HG03108 (cell line): ENCODE data around the gene TRMT11.

Experiments
- ATAC-seq: cut with Tn5 transposase; IDR thresholded peaks from one replicate; pipeline ENCODE4 v1.9.1; 2021; ENCODE audit warnings: moderate library complexity; ENCODE audit not compliant: unreplicated experiment

The TRMT11 gene

GRCh38 chr6:126072834-126073233, 86.5 kb downstream of the TRMT11 start:
- no peak for ATAC-seq

DNA sequence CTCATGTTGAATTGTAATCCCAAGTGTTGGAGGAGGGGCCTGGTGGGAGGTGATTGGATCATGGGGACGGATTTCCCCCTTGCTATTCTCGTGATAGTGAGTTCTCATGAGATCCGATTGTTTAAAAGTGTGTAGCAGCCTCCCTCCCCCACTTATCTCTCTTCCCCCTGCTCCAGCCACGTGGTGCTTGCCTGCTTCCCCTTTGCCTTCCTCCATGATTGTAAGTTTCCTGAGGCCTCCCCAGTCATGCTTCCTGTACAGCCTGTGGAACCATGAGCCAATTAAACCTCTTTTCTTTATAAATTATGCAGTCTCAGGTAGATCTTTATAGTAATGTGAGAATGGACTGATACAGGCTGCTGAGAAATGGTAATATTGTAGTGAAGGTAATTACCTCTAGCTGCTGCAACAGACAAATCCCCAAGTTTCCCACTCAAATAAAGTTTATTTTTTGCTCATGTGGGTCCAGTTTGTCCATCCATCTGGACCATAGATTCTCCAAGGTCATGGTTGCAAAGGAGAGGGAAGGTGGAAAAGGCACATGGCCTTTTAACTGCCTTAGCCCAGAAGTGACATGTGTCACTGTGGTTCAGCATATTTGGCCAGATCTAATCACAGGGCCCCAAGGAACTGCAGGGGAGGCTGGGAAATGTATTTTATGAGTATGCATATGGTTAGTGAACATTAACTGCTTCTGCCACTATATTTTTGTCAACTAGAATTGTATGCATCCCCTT, 89.2 kb downstream of the TRMT11 start:
- ATAC-seq: no peak

DNA sequence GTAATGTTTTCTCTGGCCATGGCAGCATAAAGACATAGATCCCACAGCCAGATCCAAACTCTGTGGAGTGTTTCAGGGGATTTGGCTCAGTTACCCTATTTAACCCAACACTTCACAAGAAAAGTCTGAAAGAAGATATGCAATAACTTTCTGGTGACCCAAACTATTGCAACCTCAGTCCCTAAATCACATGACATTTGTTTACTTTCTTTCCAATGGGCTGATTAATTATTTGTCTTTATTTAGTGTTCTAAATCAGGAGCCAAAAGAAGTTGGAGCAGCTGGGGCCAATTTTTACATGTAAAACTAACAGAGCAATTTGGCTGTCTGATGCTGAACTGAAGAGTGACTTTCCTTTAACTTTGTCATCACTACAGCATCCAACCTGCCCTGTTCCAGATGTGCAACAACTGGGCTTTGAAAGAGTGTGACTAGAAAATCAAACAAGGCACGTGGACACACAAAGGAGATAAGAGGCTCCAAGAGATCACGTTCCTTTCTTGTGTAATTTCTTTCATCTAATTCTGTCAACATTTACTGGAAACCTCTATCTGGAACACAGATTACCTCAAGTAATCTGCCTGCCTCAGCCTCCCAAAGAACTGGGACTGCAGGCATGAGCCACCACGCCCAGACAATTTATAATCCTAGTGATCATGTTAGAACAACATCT, 90.8 kb downstream of the TRMT11 start:
- ATAC-seq: no peak

- no peak for ATAC-seq
Observed at GRCh38 chr6:126077810-126078776, 91.8 kb downstream of the TRMT11 start.

DNA sequence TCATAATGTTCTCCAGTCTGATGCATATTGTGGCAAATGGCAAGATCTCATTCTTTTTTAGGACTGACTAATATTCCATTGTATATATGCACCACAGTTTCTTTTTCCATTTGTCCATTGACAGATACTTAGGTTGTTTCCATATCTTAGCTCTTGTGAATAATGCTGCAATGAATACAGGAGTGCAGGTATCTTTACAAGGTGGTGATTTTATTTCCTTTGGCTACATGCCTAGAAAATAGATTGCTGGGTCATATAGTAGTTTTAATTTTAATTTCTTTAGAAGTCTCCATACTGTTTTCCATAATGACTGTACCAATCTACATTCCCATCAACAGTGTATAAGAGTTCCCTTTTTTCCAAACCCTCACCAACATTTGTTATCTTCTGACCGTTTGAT, 97.5 kb downstream of the TRMT11 start:
- ATAC-seq: no peak

DNA sequence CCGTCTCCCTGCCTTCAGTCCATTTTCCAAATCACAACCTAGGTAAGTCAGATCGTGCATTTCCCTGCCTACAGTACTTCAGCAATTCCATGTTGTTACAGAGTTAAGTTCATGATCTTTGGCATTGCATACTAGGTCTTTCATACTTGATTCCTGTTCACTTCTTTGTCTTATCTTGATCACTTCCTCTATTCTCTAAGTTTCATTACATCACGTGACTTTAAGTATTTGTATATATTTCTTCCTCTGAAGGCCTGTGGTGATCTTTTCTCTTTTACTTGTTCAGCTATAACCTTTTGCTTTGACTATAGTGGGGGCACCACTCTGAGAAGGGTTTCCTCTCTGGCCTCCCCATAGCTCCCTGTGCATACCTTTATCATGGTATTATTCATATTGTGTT, 100.2 kb downstream of the TRMT11 start:
- peak; percentile 66 for ATAC-seq
